ENCODE measurements around the gene SUPT3H. TPM values are rescaled to one million over a fixed set of nuclear protein-coding genes. Genes with fewer than 3 reads are reported as not detected.

The SUPT3H gene
- total and polyA plus RNA-seq, 2 of the 13 experiments (the other 11 are each of a cell fraction or from before 2014, with no cell fraction given) = 11.9 to 36.1 TPM

DNA sequence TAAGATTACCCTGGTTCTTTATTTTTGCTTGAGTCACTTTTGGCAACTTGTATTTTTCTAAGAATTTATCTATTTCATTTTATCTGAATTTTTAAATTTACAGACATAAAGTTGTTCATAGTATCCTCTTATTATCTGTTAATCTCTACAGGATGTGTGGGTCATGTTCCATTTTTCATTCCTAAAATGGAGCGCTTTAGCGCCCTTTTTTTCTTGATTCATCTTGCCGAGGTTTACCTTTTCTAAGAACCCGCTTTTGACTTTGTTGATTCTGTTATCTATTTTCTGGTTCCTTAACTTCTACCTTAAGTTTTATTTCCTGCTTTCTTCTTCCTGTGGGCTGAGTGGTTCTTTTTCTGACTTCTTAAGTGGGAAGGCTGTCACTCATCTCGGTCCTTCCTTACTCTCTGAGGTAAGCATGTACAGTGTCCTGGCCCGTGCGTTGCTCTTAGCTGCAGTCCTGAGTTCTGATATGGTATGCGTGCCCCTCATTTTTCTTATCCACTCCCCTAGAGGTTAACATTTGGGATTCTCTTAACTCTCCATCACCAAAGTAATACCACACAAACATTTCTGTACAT, 590.4 kb downstream of the SUPT3H start (continued):
- no peak for TF ChIP-seq ZSCAN31 (CRISPR knock-in tag; IDR thresholded peaks at IDR 0.05; ENCODE audit: low read depth)

DNA sequence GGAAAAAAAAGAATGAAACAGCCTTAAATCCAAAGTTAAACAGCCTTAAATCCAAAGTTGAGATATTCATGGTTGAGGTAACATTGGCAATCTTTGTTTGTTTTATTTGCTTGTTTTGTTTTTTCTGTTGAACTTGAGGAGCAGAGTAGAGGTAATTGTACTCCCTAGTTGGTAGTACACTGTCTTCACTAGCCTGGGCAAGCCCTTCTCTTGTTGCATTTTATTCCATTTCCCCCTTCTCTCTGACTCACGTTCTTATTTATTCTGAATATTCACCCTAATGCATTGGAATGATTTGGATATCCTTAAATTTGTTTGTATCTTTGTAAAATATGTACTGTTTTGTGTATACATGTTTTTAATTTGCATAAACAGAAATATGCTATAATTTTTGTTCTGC, 592.6 kb downstream of the SUPT3H start:
- H3K9me3 ChIP-seq (ENCODE audit: low read length) = peaks cover 7% of the 10 kb centered on the region; the same call in 1 of the 2 replicates
- peaks cover 2 to 14% of the 10 kb centered on the region in 2 experiments; a peak in 4 of 5 replicates for H3K27me3 ChIP-seq (ENCODE audit: control insufficient read depth in 1 of 2, insufficient read depth in 2 of 2, low read length in 2 of 2)
- CTCF ChIA-PET (ENCODE audit: low intra/inter-chr PET ratio, low total read pairs) = no interaction called here
- no peak overlapping the region for H3K4me2 ChIP-seq (ENCODE audit: low read depth, low read length)
- ATAC-seq = no peak
- H3K36me3 ChIP-seq (replicated peaks in 1 of 2; ENCODE audit: control insufficient read depth in 1 of 2, insufficient read depth in 2 of 2, low read length in 2 of 2) = no peaks in the 10 kb centered on the region
- H3K27ac ChIP-seq (ENCODE audit: extremely low read length, insufficient read depth, low read length) = no peak overlapping the region
- in situ Hi-C loops (cut with HindIII; ENCODE audit: extremely low pct_ligation_motif_present, low pct_unique_long_range_greater_than_20kb) (no loop called here), intact Hi-C loops (cut with micrococcal nuclease; ENCODE audit: unreplicated experiment) (no loop called here)
- H3K79me2 ChIP-seq (ENCODE audit: insufficient read depth, low read length) = no peaks in the 10 kb centered on the region
- no peak for DNase-seq (ENCODE audit: low spot score)
- no peak overlapping the region for H2AFZ ChIP-seq (ENCODE audit: low read length)
- TF ChIP-seq, protein P1, sequence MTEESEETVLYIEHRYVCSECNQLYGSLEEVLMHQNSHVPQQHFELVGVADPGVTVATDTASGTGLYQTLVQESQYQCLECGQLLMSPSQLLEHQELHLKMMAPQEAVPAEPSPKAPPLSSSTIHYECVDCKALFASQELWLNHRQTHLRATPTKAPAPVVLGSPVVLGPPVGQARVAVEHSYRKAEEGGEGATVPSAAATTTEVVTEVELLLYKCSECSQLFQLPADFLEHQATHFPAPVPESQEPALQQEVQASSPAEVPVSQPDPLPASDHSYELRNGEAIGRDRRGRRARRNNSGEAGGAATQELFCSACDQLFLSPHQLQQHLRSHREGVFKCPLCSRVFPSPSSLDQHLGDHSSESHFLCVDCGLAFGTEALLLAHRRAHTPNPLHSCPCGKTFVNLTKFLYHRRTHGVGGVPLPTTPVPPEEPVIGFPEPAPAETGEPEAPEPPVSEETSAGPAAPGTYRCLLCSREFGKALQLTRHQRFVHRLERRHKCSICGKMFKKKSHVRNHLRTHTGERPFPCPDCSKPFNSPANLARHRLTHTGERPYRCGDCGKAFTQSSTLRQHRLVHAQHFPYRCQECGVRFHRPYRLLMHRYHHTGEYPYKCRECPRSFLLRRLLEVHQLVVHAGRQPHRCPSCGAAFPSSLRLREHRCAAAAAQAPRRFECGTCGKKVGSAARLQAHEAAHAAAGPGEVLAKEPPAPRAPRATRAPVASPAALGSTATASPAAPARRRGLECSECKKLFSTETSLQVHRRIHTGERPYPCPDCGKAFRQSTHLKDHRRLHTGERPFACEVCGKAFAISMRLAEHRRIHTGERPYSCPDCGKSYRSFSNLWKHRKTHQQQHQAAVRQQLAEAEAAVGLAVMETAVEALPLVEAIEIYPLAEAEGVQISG (CRISPR knock-in tag; IDR thresholded peaks at IDR 0.05) = no peak
- TF ChIP-seq, protein P2, sequence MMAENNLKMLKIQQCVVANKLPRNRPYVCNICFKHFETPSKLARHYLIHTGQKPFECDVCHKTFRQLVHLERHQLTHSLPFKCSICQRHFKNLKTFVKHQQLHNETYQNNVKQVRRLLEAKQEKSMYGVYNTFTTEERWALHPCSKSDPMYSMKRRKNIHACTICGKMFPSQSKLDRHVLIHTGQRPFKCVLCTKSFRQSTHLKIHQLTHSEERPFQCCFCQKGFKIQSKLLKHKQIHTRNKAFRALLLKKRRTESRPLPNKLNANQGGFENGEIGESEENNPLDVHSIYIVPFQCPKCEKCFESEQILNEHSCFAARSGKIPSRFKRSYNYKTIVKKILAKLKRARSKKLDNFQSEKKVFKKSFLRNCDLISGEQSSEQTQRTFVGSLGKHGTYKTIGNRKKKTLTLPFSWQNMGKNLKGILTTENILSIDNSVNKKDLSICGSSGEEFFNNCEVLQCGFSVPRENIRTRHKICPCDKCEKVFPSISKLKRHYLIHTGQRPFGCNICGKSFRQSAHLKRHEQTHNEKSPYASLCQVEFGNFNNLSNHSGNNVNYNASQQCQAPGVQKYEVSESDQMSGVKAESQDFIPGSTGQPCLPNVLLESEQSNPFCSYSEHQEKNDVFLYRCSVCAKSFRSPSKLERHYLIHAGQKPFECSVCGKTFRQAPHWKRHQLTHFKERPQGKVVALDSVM (CRISPR knock-in tag; IDR thresholded peaks at IDR 0.05) = no peak
- TF ChIP-seq ZNF296 (CRISPR knock-in tag; conservative IDR thresholded peaks at IDR 0.05) (no peak), ZNF337 (CRISPR knock-in tag; IDR thresholded peaks at IDR 0.05; ENCODE audit: borderline replicate concordance, low read depth) (no peak), RBFOX2 (IDR thresholded peaks at IDR 0.05; ENCODE audit: low read depth, low read length) (no peak), ZNF282 (IDR thresholded peaks at IDR 0.05; ENCODE audit: partially characterized antibody) (no peak), ZNF572 (CRISPR knock-in tag; IDR thresholded peaks at IDR 0.05) (no peak), ISX (CRISPR knock-in tag; conservative IDR thresholded peaks at IDR 0.05) (no peak), CBX5 (CRISPR knock-in tag; IDR thresholded peaks at IDR 0.05; ENCODE audit: borderline replicate concordance) (no peak), ZNF354B (CRISPR knock-in tag; IDR thresholded peaks at IDR 0.05) (no peak)
- TF ChIP-seq, protein P3, sequence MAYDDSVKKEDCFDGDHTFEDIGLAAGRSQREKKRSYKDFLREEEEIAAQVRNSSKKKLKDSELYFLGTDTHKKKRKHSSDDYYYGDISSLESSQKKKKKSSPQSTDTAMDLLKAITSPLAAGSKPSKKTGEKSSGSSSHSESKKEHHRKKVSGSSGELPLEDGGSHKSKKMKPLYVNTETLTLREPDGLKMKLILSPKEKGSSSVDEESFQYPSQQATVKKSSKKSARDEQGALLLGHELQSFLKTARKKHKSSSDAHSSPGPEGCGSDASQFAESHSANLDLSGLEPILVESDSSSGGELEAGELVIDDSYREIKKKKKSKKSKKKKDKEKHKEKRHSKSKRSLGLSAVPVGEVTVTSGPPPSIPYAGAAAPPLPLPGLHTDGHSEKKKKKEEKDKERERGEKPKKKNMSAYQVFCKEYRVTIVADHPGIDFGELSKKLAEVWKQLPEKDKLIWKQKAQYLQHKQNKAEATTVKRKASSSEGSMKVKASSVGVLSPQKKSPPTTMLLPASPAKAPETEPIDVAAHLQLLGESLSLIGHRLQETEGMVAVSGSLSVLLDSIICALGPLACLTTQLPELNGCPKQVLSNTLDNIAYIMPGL (CRISPR knock-in tag; IDR thresholded peaks at IDR 0.05; ENCODE audit: borderline replicate concordance in 1 of 2, low read depth in 1 of 2) = no peak
- TF ChIP-seq, protein P4, sequence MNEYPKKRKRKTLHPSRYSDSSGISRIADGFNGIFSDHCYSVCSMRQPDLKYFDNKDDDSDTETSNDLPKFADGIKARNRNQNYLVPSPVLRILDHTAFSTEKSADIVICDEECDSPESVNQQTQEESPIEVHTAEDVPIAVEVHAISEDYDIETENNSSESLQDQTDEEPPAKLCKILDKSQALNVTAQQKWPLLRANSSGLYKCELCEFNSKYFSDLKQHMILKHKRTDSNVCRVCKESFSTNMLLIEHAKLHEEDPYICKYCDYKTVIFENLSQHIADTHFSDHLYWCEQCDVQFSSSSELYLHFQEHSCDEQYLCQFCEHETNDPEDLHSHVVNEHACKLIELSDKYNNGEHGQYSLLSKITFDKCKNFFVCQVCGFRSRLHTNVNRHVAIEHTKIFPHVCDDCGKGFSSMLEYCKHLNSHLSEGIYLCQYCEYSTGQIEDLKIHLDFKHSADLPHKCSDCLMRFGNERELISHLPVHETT (CRISPR knock-in tag; conservative IDR thresholded peaks at IDR 0.05) = no peak
- TF ChIP-seq, protein P5, sequence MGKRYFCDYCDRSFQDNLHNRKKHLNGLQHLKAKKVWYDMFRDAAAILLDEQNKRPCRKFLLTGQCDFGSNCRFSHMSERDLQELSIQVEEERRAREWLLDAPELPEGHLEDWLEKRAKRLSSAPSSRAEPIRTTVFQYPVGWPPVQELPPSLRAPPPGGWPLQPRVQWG (CRISPR knock-in tag; IDR thresholded peaks at IDR 0.05; ENCODE audit: borderline replicate concordance, low read depth) = no peak
- H3K4me1 ChIP-seq (ENCODE audit: insufficient read depth, low read length) = no peaks in the 10 kb centered on the region
- no peaks in the 10 kb centered on the region for H4K20me1 ChIP-seq (ENCODE audit: insufficient read depth, low read length)
- POLR2A ChIA-PET = no interaction called here
- no peak overlapping the region for H3K9ac ChIP-seq (ENCODE audit: insufficient read depth, low read depth, low read length)
- 0% methylated on average over 1 of the region's 1 CpG for WGBS (ENCODE audit: low lambda C conversion rate)
- BruUV-seq (replicated peaks) = no TSS peak
- no peak for FAIRE-seq
- H3K4me3 ChIP-seq (replicated peaks in 1 of 3; ENCODE audit: insufficient read depth in 1 of 3, low read depth in 2 of 3, low read length in 3 of 3) = no peak overlapping the region

All from HepG2 (cell line).